Pulmonary artery endothelial cell (primary cell): ENCODE data around the gene DEPP1. TPM values are rescaled to one million over a fixed set of nuclear protein-coding genes. Genes with fewer than 3 reads are reported as not detected.
"Not testable (repeated sequence)": the region's sequence is repeated elsewhere in the genome, so short reads cannot be mapped to it uniquely, and the experiment has no call there.

ENCODE experiments used
- DNase-seq: peaks from one replicate; pipeline ENCODE4 v3.0.0-alpha.2; 2011; ENCODE audit warnings: low read depth, low spot score
- total RNA-seq: library from RNA; depleted of rRNA; stranded (reverse); fragments of >200 nt; gene quantifications from 2 replicates; pipeline ENCODE4 v1.2.3, GENCODE V29; 2014

Gene DEPP1
- total RNA-seq = 395 and 438 TPM in 2 replicates

GRCh38 chr10:44978570-44979280 is at the start of gene DEPP1:
TSS of gene DEPP1 (minus strand) at chr10:44978809. CDS start at chr10:44978030, 779 bp downstream.
- DNase-seq = peak; percentile 96

GRCh38 chr10:45023426-45023825 is 44.8 kb upstream of the DEPP1 start:
- DNase-seq = no peak

- DNase-seq = no peak
These were observed 37.0 kb upstream of the DEPP1 start for GRCh38 chr10:45015590-45015989.

GRCh38 chr10:45014557-45014956 is 35.9 kb upstream of the DEPP1 start:
- DNase-seq = not testable (repeated sequence)

- DNase-seq = no peak
These were observed 30.0 kb upstream of the DEPP1 start for GRCh38 chr10:45008524-45009161.

GRCh38 chr10:45006276-45007030 is 27.8 kb upstream of the DEPP1 start:
- no peak for DNase-seq

GRCh38 chr10:45005284-45005683 is 26.7 kb upstream of the DEPP1 start:
- DNase-seq = no peak

- DNase-seq = no peak
These were observed 26.1 kb upstream of the DEPP1 start for GRCh38 chr10:45004661-45005060.

- DNase-seq = no peak
These were observed 24.9 kb upstream of the DEPP1 start for GRCh38 chr10:45003432-45004000.

GRCh38 chr10:45001381-45002148 is 23.0 kb upstream of the DEPP1 start:
- DNase-seq = no peak

- no peak for DNase-seq
These were observed 22.3 kb upstream of the DEPP1 start, which contains the start of gene ZNF22 for GRCh38 chr10:45000752-45001380. TSS of gene ZNF22 (plus strand) at chr10:45000923. CDS start at chr10:45003369, 2,446 bp downstream.

- DNase-seq = peak; percentile 39
These were observed 21.6 kb upstream of the DEPP1 start for GRCh38 chr10:45000138-45000751.

GRCh38 chr10:44998146-44998631 is 19.6 kb upstream of the DEPP1 start:
- no peak for DNase-seq

GRCh38 chr10:44997105-44997748 is 18.6 kb upstream of the DEPP1 start:
- DNase-seq = no peak

GRCh38 chr10:44995914-44996669 is 17.5 kb upstream of the DEPP1 start:
- peak; percentile 95 for DNase-seq

- DNase-seq = no peak
These were observed 16.9 kb upstream of the DEPP1 start for GRCh38 chr10:44995581-44995913.

- DNase-seq = no peak
These were observed 16.3 kb upstream of the DEPP1 start for GRCh38 chr10:44994752-44995530.
